ENCODE measurements around the gene POPDC2. TPM values are rescaled to one million over a fixed set of nuclear protein-coding genes. Genes with fewer than 3 reads are reported as not detected.
A peak's percentile ranks its signal among the peaks of the same experiment; 100 is the strongest.
"Not testable (repeated sequence)": the region's sequence is repeated elsewhere in the genome, so short reads cannot be mapped to it uniquely, and the experiment has no call there.

POPDC2 gene, protein sequence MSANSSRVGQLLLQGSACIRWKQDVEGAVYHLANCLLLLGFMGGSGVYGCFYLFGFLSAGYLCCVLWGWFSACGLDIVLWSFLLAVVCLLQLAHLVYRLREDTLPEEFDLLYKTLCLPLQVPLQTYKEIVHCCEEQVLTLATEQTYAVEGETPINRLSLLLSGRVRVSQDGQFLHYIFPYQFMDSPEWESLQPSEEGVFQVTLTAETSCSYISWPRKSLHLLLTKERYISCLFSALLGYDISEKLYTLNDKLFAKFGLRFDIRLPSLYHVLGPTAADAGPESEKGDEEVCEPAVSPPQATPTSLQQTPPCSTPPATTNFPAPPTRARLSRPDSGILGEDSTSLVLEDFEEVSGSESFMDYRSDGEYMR
- total RNA-seq: 1 to 10 TPM in 2 of 3 donors, under 1 TPM in 1; 0.84 to 2.3 (median 2.0) TPM

DNA sequence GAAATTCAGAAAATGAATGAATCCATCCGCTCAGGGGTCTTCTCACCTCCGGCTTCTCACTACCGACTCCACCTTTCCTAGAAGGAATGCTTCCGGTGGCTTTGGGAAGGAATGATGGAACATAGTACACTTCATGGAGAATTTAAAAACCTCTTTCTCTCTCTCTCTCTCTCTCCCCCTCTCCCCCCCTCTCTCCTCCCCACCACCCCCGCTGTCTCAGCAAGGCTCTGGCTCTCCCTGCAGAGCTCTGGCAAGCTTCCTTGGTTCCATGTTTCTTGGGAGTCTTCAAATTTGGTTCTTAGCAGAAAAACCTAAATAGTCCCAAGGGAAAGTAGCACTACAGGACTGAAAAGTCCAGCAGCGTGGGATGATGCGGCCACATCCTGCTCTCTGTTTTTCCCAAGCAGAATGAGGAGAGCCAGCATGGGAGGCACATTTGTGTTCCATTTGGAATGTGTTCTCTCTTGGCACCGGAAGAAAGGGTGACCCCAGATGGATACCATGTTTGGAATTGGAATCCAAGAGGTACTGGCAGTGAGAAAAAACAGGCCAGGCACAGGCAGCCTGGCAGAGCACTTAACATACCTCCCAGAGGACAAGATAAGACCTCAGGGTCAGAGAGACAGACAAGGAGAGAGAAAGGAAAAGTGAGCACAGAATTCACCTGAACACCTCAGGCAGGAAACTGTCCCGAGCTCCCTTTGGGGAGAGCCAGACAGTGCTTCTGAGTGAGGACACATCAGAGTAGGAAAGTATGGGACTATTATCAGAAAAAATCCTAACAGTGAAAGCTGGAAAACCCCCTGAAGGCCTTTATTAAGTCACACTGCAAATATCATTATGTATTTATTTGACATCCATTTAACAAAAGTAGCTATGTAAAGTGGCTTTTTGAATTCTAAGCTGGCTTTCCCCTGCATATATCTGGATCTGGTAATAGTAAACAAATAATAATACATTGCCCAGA, at the start of gene POPDC2:
Gene POPDC2 (minus strand): TSS at position 116 of the 967 bp plus-strand sequence. CDS start 166 bp downstream, outside the sequence.
- Mint-ChIP-seq H3K9me3 (no peaks in the 10 kb centered on the region), H3K36me3 (ENCODE audit: insufficient read depth) (peaks cover 8% of the 10 kb centered on the region), H3K27me3 (ENCODE audit: low read depth) (no peaks in the 10 kb centered on the region), H3K4me3 (no peak within 1 kb of the TSS), H3K4me1 (ENCODE audit: low read depth) (peaks cover 4% of the 10 kb centered on the region)
- no peak for ATAC-seq
- no peak for DNase-seq

DNA sequence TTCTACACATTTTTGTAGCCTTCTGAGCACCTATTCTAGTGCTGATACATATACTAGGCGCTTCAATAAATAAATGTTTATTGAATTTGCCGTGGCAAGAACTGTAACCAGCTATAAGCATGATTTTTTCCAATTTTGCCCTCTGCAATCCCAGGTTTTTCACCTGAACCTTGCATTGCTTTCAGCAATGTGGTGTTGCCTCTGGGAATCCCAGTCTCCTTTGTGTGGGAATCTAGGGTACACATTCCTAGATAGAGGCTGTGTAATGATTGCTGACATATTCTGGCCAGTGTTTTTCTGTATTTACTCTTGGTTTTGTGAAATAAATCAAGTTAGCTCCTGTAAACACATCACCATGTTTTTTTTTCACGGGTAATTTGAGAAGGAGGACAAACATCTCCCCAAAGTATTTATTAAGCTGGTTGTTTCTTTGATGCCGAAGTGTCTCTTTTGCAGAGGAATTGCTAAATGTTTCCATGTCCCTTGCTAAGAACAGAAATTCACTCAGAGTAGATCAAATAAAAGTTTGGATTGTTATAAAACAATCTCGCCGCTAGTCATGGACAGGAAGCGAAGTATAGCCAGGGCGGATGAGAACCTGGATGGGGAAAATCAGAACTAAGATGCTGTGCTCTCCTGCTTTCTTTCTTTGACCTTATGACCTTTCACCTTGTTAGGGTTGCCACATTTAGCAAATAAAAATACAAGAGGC, 43.6 kb upstream of the POPDC2 start:
- DNase-seq: no peak

DNA sequence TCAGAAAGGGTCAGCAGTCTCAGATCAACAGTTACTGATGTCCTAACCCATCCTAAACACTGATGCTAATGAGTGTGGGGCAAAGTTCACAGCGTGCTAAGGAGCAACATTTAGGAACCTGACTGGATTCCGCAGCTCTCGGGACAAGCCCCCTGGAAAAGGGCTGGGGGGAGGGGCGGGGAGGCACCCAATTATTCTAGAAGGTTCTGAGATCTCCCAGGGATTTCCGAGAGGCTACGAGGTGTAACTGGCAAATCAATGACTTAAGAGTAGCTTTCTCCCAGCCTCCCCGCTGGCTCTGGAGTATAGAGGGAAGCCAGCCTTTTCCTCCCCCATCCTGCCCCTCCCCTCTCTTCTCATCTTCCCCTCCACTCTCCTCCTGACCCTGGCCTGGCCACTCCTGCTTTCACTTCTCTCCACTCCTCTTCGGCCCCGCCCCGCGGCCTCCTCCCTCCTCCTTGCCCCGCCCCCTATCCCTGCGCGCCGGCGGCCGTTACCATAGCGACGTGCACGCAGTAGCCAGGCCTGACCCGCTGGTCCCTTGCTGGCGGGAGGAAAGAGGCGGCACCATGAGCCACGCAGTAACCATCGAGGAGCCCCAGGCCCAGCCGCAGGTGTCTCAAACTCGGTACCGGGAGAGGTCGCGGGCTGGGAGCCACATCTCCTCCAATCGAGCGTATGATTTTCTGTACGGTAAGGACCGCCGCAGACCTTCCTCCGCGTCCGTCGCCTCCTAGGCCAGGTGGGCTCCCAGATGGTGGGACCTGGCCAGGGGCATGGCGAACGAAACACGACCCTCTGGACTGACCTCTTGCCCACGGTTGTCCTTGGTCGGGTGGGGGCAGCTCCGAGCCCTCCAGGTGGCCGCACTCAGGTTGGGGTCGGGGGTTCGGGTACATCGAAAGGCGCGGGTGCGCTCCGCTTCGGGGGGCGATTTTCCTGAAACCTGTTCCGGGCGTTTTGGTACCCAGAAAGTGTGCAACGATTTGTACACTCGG, 42.4 kb upstream of the POPDC2 start, which contains the start of gene CFAP91:
Gene CFAP91 (plus strand): TSS at position 493 of the 998 bp plus-strand sequence. CDS start 77 bp downstream, at position 570.
- ATAC-seq: peak; percentile 77 to 78
- peaks cover 6% of the 10 kb centered on the region for H3K9me3 Mint-ChIP-seq
- no peaks in the 10 kb centered on the region for H3K27me3 Mint-ChIP-seq (ENCODE audit: low read depth)
- DNase-seq: peak; percentile 76
- H3K4me1 Mint-ChIP-seq (ENCODE audit: low read depth): peaks cover 44% of the 10 kb centered on the region
- peak within 1 kb of the TSS; percentile 74 for H3K4me3 Mint-ChIP-seq
- H3K36me3 Mint-ChIP-seq (ENCODE audit: insufficient read depth): no peaks in the 10 kb centered on the region

More for the DNA sequence above, 43.6 kb upstream of the POPDC2 start:
- ATAC-seq: no peak
- no peaks in the 10 kb centered on the region for H3K36me3 Mint-ChIP-seq (ENCODE audit: insufficient read depth)
- H3K4me1 Mint-ChIP-seq (ENCODE audit: low read depth): peaks cover 44% of the 10 kb centered on the region
- H3K4me3 Mint-ChIP-seq: peak overlapping the region; percentile 74
- H3K9me3 Mint-ChIP-seq: peaks cover 6% of the 10 kb centered on the region
- H3K27me3 Mint-ChIP-seq (ENCODE audit: low read depth): no peaks in the 10 kb centered on the region

DNA sequence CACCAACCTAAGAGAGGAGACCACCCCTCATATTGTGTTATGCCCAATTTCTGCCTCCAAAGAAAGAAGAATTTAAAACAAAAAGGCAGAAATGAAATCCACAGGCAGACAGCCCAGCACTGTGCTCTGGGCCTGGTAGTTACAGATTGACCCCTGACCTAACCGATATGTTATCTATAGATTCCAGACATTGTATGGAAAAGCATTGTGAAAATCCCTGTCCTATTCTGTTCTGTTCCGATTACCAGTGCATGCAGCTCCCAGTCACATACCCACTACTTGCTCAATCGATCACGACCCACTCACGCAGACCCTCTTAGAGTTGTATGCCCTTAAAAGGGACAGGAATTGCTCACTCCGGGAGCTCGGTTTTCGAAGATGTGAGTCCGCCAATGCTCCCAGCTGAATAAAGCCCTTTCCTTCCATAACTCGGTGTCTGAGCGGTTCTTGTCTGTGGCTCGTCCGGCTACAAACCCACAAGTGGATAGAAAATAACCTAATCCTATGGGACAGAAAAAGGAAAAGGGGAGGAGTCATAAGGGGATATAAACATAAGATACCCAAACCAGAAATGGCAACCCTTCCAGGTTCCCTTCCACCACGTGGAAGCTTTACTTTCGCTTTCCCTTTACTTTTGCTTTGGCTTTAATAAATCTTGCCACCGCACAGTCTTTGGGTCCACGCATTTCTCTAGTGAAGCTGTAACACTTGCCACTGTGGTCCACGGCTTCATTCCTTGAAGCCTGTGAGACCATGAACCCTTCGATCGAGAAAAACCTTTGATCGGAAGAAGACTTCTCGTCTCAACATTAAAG, 40.7 kb upstream of the POPDC2 start:
- no peaks in the 10 kb centered on the region for H3K36me3 Mint-ChIP-seq (ENCODE audit: insufficient read depth)
- no peaks in the 10 kb centered on the region for H3K27me3 Mint-ChIP-seq (ENCODE audit: low read depth)
- peaks cover 6% of the 10 kb centered on the region for H3K9me3 Mint-ChIP-seq
- DNase-seq (no peak), ATAC-seq (peak in 1 of 2 donors; percentile 15)
- peaks cover 44% of the 10 kb centered on the region for H3K4me1 Mint-ChIP-seq (ENCODE audit: low read depth)
- peak overlapping the region; percentile 24 for H3K4me3 Mint-ChIP-seq

DNA sequence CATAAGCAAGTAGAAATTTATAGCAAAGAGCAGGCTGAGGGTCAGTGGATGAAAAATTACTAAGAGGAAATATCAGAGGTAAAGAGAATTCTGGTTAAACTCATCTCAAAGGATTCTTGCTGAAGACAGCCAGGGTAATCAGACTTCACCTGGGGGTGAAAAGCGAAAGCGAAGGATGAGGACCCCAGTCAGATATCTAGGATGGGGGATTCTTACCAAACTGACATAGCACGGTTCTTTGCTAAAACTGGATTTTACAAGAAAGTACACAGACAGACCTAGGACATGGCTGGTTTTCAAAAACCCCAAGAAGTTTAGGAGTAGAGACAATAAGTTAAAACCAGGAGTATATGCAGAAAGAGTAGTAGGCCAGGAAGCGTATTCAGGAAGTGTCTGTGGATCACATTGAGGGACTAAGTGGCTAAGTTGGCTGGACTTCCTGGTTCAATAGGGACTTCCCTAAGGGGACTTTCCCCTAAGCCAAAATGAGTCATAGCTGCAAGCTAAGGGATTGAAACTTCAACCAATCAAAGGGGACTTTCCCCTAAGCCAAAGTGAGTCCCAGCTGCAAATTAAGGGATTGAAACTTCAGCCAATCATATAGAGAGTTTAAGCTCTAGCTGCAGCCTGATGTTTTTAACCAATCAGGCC, 40.0 kb upstream of the POPDC2 start:
- Mint-ChIP-seq H3K27me3 (ENCODE audit: low read depth) (no peaks in the 10 kb centered on the region), H3K9me3 (peaks cover 6% of the 10 kb centered on the region), H3K36me3 (ENCODE audit: insufficient read depth) (no peaks in the 10 kb centered on the region), H3K4me1 (ENCODE audit: low read depth) (peaks cover 44% of the 10 kb centered on the region), H3K4me3 (peak overlapping the region; percentile 11)
- DNase-seq: no peak
- ATAC-seq: peak; percentile 51 to 68

DNA sequence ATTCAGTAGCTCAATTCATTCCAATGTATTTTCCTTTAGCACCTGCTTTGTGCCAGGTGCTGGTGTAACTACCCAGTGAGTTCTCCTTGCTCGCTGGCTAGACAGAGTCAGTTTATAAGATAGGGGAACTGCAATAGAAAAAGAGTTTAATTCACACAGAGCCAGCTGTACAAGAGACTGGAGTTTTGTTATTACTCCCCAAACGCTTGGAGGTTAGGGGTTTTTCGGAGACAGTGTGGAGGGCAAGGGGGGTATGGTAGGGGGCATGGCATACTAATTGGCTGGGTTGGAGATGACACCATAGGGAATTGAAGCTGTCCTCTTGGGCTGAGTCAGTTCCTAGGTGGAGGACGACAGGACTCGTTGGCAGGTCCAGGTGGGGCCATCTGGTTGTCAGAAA, 37.0 kb upstream of the POPDC2 start:
- Mint-ChIP-seq H3K36me3 (ENCODE audit: insufficient read depth) (no peaks in the 10 kb centered on the region), H3K27me3 (ENCODE audit: low read depth) (no peaks in the 10 kb centered on the region), H3K9me3 (peaks cover 6% of the 10 kb centered on the region), H3K4me3 (no peak overlapping the region), H3K4me1 (ENCODE audit: low read depth) (peaks cover 31% of the 10 kb centered on the region)
- no peak for ATAC-seq
- no peak for DNase-seq

DNA sequence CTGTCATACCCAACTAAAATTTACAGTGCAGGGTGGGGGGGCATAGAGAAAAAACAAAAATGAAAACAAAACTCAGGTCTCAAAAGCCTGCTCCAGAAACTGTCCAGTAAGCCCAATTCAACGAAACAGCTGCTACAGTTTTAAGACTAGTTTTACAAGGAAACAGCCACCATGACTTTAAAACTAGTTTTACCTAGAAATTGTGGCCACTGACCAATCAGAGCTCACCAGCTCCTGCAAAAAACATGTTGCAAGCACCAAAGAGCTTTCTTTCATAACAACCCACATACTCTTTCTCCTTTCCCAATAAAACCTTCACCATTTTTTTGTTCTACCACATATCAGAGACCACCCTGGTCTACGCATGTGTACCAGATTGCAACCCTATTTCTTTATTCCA, 35.1 kb upstream of the POPDC2 start:
- Mint-ChIP-seq H3K27me3 (ENCODE audit: low read depth) (no peaks in the 10 kb centered on the region), H3K4me3 (no peak overlapping the region)
- DNase-seq: no peak

DNA sequence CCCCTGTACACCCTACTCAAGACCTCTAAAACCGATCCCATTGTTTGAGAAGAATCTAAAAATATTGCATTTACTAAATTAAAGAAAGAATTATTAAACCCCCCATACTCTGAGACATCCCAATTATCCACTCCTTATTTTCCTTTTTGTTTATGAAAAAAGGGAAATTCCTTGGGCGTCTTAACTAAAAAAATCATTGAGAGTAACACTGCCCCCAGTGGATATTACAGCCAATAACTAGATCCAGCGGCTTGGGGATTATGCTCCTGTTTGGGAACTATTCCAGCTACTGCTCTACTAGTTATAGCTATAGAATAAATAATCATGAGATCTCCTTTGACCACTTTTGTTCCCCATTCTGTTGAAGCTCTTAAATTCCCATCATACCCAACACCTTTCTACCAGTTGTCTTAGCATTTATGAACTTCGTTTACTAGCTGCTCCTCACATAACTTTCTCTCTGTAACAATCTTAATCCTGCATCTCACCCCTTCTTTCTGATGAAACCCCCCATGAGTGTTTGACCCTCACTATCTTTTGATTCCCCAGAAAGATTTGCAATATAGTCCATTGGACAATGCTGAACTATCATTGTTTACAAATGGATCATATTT, 29.8 kb upstream of the POPDC2 start:
- H3K9me3 Mint-ChIP-seq: no peaks in the 10 kb centered on the region
- DNase-seq (no peak), ATAC-seq (no peak)
- H3K4me1 Mint-ChIP-seq (ENCODE audit: low read depth): no peaks in the 10 kb centered on the region
- H3K27me3 Mint-ChIP-seq (ENCODE audit: low read depth): peaks cover 5% of the 10 kb centered on the region
- no peaks in the 10 kb centered on the region for H3K36me3 Mint-ChIP-seq (ENCODE audit: insufficient read depth)
- no peak overlapping the region for H3K4me3 Mint-ChIP-seq

More for the DNA sequence above, 35.1 kb upstream of the POPDC2 start:
- Mint-ChIP-seq H3K36me3 (ENCODE audit: insufficient read depth) (no peaks in the 10 kb centered on the region), H3K4me1 (ENCODE audit: low read depth) (peaks cover 13% of the 10 kb centered on the region), H3K9me3 (no peaks in the 10 kb centered on the region)
- ATAC-seq: no peak

DNA sequence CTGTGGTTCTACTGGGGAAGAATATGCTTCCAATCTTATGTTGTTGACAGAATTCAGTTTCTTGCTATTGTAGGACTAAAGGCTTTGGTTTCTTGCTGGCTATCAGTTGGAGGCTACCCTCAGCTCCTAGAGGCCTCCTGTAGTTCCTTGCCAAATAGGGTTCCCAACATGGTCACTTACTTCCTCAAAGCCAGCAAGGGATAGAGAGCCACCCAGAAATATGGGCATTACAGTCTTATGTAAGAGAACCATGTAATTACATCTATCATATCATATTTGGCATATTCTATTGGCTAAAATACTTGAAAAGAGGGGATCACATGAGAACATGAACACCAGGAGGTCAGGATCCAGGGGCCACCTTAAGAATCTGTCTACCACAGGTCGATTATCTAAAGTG, 23.0 kb upstream of the POPDC2 start:
- Mint-ChIP-seq H3K36me3 (ENCODE audit: insufficient read depth) (no peaks in the 10 kb centered on the region), H3K27me3 (ENCODE audit: low read depth) (peaks cover 3% of the 10 kb centered on the region), H3K4me3 (no peak overlapping the region), H3K9me3 (no peaks in the 10 kb centered on the region), H3K4me1 (ENCODE audit: low read depth) (no peaks in the 10 kb centered on the region)
- no peak for DNase-seq
- ATAC-seq: no peak

DNA sequence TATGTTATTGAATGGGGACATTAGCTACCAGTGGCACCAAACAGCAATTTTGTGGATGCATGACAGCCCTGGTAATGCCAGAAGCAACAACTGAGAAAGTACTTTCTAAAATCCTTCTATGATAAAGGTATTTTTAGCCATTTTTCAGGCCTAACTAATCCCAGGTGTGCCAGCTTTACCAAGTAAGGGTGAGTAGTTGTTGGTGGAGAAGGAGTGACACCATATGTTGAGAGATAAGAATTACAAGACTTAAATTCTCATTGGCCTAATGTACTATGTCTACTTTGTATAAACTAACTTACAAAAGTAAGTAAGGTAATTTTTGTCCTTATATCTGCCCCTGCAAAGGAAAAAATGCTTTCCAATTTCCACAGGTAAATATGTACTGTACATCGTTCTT, 20.9 kb upstream of the POPDC2 start:
- H3K4me3 Mint-ChIP-seq: no peak overlapping the region
- H3K27me3 Mint-ChIP-seq (ENCODE audit: low read depth): no peaks in the 10 kb centered on the region
- H3K9me3 Mint-ChIP-seq: no peaks in the 10 kb centered on the region
- peaks cover 11% of the 10 kb centered on the region for H3K4me1 Mint-ChIP-seq (ENCODE audit: low read depth)
- DNase-seq: no peak
- no peak for ATAC-seq
- H3K36me3 Mint-ChIP-seq (ENCODE audit: insufficient read depth): no peaks in the 10 kb centered on the region

DNA sequence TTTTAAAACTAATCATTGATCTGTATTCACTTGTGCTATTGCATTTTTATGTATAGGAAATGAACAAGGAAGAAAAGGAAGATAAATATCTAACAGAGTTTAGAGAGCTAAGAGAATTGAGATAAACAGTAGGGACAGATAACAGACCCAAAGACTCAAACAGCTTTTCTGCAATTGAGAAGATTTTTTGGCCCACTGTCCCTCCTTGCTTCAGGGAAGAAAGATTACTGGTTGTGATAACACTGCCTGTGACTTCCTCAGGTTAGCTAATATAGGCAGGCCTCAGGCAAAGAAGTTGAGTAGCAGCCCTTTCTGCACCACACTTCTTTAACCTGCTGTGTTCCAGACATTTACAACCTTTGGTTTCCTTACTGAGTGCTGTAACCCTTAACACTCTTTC, 19.5 kb upstream of the POPDC2 start:
- Mint-ChIP-seq H3K4me1 (ENCODE audit: low read depth) (peaks cover 25% of the 10 kb centered on the region), H3K27me3 (ENCODE audit: low read depth) (no peaks in the 10 kb centered on the region), H3K9me3 (no peaks in the 10 kb centered on the region), H3K36me3 (ENCODE audit: insufficient read depth) (peaks cover 4% of the 10 kb centered on the region), H3K4me3 (no peak overlapping the region)
- DNase-seq (no peak), ATAC-seq (no peak)

DNA sequence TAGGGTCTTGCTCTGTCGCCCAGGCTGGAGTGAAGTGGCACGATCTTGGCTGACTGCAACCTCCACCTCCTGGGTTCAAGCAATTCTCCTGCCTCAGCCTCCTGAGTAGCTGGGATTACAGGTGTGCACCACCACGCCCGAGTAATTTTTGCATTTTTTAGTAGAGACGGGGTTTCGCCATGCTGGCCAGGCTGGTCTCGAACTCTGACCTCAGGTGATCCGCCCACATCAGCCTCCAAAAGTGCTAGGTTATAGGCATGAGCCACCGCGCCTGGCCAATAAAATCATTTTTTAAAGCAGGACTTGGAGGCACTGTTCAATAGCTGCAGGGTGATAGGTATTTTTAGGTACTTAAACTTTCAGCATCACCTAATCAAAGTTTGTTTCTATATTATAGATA, 17.8 kb upstream of the POPDC2 start:
- not testable (repeated sequence) for H3K4me3 Mint-ChIP-seq; H3K9me3 Mint-ChIP-seq; DNase-seq; ATAC-seq; H3K27me3 Mint-ChIP-seq (ENCODE audit: low read depth); H3K36me3 Mint-ChIP-seq (ENCODE audit: insufficient read depth)
- peaks cover 30% of the 10 kb centered on the region for H3K4me1 Mint-ChIP-seq (ENCODE audit: low read depth)
